NCI-H128 (cell line): ENCODE data around the gene APOL6.

ENCODE experiments used
- DNase-seq: peaks from one replicate; lab custom pipeline; 2025; ENCODE audit not compliant: unreplicated experiment; lab: John Stamatoyannopoulos, UW

APOL6 gene, protein sequence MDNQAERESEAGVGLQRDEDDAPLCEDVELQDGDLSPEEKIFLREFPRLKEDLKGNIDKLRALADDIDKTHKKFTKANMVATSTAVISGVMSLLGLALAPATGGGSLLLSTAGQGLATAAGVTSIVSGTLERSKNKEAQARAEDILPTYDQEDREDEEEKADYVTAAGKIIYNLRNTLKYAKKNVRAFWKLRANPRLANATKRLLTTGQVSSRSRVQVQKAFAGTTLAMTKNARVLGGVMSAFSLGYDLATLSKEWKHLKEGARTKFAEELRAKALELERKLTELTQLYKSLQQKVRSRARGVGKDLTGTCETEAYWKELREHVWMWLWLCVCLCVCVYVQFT

DNA sequence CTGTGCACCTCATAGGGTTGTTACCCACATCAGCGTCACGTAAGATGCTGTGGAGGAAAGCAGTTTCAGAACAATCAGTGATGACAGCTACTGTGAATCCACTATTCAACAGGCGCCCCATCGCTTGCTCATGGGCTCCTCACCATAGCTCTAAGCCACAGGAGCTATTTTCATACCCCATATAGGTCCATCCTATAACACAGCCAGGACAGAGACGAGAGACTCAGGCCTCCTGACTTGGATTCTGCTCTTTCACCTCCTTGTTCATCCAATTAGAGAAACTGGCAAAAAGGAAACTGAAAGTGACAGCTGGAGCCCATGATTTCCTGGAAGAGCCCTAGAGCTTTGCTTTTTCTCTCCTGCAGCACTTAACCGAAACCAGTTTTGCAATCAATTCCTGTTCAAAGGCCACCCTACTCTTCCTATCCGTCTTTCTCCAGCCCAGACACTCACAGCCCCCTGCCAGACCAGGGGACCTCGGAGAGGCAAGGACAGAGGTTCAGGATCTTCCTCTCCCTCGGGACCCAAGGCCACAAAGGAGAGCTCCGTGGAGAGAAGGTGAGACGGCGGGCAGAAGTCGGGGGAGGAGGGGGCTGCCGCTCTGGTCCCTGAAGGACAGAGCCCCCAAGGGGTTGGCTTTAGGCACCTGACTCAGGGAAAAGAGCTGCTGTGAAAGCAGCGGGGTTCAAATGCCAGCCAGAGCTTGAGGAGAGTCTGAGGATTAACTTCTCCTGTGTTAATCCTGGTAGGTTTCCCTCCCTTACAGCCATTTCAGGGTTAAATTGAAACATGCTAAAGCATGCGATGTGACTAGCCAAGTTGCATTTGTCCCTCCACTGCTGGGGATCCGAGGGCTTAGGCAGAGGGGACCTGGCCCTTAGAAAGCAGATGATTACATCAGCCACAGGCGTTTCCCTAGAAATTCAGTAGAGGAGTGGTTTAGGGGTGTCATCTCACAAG is at the start of gene APOL6:
APOL6 (plus strand) TSS at position 381 of the 960 bp plus-strand sequence. CDS start 7,980 bp downstream, outside the sequence.
- no peak for DNase-seq

DNA sequence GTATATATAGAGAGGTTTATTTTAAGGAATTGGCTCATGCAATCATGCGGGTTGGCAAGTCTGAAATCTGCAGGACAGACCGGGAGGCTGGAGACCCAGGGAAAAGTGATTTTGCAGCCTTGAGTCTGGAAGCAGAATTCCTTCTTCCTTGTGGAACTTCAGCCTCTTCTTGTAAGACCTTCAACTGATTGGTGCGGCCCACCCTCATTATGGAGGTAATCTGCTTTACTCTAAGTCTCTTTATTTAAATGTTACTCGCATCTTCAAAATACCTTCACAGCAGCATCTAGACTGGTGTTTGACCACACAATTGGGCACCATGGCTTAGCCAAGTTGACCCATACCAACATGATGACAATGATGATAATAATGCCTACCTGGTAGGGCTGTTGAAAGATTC is 48.9 kb upstream of the APOL6 start:
- no peak for DNase-seq

DNA sequence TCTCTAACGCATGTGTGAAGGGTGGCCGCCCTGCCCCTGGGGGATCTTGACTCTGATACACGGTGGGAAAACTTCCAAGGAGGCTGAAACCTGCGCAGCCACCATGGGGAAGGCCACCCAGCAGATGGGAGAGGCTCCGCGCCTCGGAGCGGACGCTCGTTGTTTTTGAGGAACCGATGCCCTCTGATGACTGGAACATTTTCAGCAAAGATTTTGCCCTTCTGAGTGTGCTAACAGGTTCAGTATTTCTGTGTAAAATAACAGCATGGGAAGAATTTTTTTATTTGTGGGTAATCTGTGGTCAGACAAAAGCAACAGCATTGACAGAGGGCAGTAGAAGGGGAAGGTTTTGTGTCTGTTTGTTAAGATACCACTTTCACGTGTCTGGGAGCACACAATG is 47.8 kb upstream of the APOL6 start:
- no peak for DNase-seq

DNA sequence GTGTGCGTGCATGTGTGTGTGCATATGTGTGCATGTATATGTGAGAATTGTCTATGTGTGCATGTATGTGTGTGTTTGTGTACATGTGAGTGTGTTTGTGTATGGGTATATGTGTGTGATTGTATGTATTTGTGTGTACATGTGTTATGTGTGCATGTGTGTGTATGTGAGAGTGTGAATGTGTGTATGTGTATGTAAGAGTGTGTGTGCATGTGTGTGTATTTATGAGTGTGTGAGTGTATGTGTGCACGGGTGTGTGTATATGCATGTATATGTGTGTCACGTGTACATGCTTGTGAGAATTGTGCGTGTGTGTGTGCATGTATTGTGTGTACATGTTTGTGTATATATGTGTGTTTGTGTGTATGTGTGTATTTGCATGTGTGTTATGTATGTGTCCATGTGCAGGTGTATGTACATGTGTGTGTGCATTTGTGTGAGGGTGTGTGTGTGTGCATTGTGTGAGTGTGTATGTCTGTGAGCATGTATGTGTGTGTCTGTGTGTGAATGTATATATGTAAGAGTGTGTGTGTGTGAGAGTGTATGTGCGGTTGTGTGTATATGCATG is 47.1 kb upstream of the APOL6 start:
- DNase-seq = no peak

DNA sequence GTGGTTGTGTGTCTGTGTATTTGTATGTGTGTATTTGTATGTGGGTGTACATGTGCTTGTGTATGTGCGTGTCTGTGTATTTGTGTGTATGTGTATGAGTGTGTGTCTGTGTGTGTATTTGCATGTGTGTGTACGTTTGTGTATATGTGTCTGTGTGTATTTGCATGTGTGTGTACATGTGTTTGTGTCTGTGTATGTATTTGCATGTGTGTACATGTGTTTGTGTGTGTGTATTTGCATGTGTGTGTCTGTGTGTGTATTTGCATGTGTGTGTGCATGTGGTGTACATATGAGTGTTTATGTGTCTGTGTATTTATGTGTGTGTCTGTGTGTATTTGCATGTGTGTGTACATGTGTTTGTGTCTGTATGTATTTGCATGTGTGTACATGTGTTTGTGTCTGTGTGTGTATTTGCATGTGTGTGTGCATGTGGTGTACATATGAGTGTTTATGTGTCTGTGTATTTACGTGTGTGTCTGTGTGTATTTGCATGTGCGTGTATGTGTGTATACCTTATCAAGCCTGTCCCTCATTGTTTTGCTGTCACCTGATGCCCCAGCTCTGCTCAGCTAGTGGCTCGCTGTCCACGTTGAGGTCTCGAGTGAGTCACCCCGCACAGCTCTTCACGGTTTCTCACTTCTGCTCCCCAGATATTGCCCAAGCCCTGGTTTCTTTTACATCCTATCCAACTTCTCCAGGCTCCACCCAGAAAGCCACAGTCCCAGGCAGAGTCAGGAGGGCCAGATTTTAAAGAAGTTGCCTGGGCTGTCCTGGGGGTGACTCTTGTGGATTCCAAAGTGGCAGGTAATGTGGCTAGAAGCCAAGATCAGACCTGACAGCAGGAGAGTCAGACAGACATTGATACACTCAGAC is 46.3 kb upstream of the APOL6 start:
- no peak for DNase-seq

DNA sequence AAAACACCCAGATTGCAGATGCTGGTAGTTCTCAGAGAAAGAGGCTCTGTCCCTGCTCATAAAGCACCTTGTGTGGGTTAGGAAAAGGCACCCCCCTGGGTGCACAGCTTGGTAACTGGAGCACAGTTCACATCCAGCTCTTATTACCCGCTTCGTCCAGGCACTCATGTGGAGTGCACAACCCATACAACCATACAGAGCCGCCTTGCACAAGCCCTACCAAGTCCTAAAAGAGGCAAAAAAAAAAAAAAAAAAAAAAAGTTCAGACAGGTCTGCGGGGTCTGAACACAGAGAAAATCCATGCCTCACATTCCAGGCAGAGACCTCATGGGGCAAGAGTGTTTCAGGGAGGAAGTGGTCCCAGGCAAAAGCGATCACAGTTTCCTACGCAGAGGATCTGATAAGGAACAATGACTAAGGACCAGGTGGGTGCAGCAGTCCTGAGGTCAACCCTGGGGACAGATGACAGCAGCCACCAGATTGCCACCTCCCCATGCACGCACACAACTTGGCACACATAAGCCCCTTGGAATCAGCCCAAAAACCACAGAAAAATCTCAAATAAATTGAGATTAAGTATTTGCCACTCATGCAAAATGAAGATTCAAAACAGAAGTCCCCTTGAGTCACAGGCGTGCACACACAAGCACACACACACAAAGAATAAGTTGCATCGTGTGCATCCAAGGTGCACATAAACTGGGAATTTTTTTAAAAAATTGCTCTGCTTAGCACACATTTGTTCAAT is 43.5 kb upstream of the APOL6 start:
- no peak for DNase-seq

DNA sequence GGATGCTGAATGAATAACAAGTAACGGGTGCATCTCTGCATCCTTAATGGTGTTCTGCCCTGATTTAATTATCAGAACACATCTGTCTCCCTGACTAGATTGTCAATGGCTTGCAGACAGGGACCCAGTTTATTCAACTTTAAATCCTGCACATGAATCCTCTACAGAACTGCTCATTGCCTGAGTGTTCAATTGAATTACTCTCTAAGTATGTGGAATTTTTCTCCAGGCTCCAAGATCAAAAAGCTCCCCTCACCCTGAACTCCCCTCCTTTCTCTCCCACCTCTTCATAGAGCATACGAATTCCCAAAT is 42.9 kb upstream of the APOL6 start:
- DNase-seq = no peak

DNA sequence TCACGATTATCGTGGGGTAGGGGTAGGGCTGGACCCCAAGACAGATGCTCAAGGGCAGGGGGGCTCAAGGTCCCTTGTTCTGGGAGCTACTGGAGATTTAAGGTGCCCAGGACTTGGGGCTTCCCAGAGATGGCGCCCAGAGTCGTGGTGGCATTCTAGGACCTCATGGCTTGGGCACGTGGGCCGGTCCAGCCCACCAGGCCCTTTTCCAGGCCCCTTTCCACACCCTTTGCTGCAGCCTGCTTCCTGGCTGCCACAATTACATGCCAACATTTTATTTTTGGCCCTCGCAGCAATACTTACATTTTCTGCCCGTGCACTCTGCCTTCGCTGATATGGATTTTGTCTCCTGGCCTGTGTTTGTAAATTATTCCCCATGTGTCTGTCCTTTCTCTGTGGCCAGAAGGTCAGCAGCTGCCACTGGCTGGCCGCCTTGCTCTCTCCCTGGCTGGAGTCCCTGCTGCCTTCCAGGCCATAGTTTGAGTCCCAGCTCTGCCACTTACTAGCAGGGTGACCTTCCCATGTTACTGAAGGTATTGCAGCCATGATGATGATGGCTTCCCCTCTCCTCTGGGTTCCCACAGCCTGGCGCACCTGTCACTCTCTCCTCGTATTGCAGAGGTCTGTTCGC is 42.3 kb upstream of the APOL6 start:
- DNase-seq = no peak

DNA sequence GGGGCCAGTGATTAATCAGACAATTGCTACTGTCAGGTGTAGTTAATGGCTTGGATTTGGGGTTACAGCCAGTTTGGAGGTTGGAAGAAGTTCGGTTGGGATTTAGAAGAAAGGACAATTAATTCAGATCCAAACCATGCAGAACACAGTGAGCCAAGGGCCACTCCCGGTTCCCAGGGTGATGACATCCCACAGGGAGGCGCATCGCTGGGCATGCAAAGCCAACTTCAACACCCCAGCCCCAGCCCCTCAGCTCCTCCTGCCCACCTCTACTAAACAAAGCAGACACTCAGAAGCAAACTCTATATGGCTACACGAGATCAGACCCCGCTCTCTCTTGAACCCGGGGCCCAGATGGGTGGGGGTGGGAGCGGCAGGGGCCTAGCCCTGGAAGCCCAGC is 41.3 kb upstream of the APOL6 start:
- DNase-seq = no peak

DNA sequence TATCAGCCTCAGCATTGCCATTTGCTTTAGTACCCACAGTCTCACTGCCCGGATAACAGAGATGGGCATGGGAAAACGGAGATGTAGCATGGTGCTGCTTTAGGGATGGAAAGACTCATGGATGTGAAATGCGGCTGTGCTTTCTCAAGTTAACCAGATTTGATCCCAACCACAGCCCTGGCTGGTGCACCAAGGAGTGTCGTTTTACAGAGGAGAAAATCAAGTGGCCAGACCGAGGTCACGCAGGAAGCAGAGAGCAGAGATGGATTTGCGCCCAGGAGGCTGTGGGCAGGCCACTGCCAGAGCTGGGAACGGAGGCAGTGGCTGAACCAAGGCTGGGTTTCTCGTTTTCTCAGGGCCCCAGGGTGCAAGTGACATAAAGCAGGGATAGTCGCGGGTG is 40.2 kb upstream of the APOL6 start:
- DNase-seq = no peak

DNA sequence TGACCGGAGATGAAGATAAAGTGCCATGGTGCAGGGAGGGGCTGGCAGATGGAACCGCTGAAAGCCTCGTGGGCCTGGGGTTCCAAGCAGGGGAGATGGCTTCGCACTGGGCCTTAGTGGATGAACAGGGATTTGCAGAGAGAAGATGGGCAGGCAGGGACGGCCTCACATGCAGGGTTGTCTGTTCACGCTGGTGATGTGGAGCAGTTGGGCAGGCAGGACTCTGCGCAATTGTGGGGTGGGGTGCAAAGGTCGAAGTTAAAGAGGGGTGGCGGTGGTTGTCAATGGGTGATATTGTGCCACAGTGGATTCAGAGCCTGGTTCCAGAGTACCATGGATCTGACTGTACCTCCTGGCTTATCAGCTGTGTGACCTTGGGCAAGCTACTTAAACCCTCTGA is 39.0 kb upstream of the APOL6 start:
- DNase-seq = no peak

DNA sequence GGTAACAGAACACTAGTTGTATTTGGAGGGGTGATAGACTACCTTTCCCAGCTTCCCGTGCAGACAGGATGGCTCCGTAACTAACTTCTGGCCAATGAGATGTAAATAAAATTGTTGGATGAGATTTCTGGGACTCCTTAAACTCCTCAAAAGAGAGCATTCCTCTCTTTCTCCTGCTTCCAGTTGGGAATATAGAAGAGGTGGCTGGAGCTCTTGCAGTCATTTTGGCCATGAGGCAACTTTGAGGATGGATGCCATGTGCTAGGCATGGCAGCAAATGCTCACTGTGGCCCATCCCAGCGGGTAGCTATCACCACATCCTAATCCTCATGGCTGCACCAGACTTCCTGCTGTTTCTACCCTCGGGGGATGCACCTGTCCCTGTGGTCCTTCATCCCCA is 38.5 kb upstream of the APOL6 start:
- DNase-seq = no peak

DNA sequence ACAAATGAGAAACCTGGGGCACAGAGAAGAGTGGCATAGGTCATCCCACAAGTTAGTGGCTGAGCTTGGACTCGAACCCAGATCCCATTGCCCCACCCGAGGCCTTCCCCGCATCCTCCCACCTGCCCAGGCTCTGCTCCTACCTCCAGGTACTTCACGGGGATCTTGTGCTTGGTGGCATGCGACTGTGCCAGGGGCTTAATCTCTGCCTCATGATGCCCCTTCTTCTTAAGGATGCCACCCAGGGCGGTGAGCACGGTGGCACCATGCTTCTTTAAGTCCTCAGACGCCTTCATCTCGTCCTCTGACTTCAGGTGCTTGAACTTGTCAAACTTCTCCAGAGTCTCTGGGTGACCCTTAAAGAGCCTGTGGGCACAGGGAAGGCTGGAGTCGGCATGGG is 37.5 kb upstream of the APOL6 start:
- no peak for DNase-seq

DNA sequence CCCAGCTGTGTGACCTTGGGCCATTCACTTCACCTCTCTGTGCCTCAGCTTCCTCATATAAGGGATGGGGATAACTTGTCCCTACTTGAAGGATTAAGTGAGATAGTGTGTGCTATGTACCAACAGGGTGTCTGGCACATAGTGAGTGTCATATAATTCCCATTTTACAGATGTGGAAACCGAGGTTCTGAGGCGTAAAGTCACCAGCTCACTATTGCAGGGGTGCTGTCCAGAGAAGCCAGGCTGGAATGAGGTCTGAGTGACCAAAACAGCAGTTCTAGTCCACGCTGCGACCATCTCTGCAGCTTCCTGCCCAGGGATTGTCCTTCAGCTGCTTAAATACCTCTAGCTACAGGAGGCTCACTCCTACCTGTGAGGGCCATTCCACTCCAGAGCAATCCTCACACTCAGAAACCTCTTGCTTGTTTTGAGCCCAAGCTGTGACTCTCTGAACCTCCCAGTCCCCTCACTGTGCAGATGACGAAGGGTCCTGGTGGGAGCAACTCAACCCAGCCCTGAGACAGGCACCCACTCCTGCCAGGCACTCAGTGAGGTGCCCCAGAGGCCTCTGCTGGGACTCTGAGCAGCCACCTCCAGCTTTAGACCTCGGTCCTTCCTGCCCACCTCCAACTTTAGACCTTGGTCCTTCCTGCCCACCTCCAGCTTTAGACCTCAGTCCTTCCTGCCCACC is 36.9 kb upstream of the APOL6 start:
- DNase-seq = no peak

DNA sequence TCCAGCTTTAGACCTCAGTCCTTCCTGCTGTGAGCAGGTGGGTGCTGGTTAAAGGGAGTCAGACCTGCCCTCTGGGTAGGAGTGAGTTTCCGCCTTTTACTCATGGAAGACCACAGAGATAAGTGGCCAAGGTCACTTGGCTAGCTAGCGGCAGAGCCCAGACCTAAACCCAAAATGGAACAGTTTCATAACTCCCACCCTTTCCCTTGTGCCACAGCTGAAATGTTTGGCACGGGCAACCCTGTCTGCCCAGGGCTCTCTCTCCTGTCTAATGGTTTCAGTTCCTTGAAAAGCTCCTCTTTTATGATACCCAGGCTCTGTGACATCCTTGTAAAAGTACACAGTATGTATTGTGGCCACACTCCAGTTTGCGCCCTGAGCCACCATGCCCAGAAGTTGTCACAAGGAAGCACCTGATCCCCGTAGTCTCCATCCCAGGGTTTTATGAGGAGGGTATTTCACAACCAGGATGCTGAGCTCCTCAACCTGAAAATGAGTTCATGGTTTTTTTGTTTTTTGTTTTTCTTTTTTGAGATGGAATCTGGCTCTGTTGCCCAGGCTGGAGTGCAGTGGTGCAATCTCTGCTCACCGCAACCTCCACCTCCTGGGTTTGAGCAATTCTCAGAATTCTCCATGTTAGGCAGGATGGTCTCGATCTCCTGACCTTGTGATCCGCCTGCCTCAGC is 36.2 kb upstream of the APOL6 start:
- no peak for DNase-seq

DNA sequence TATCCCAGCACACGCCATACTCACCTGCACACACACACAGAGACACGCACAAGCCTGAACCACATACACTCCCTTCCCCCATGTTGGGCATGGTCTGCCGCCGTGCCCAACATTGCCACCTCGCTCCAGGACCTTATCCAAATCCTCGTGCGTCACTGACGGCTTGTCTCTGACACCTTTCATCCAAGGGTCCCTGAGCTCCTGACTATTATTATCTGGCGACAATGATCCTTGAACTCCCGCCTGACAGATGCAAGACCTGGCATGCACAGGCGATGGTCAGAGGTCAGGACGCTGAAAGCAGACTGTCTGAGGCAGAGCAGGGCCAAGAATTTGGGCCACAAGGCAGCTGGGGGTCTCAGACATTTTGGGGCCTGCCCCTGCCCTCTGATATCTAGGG is 35.3 kb upstream of the APOL6 start:
- DNase-seq = no peak

DNA sequence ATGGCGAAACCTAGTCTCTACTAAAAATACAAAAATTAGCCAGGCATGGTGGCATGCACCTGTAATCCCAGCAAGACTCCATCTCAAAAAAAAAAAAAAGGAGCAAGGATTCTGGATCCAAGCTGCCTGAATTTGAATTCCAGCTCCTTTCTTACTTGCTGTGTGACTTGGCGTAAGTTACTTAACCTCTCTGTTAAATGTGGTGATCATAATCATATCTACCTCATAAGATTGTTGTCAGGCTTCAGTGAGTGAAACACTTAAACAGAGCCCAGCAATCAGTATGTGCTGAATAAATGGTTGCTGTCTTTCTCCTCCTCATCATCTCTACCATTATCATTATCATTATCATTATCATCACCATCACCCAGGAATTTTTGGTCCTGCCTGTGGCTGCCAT is 33.8 kb upstream of the APOL6 start:
- DNase-seq = no peak

DNA sequence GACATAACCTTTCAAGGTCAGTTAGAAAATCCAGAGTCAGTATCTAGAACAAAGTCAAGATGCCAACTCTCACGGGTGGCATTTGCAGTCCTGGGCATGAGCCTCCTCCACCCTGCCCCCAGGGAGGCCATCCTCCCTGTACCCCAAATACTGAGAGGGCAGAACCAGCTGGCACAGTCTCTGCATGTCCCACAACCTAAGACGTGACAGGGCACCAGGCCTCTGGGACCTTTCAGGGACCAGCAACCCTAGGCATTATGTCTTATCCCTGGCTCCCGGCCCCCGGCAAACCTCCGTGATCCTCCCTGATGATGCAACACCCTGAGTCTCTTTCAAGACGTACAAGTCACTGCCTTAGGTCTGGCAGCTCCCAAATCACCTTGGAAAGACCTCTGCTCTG is 33.1 kb upstream of the APOL6 start:
- DNase-seq = no peak

DNA sequence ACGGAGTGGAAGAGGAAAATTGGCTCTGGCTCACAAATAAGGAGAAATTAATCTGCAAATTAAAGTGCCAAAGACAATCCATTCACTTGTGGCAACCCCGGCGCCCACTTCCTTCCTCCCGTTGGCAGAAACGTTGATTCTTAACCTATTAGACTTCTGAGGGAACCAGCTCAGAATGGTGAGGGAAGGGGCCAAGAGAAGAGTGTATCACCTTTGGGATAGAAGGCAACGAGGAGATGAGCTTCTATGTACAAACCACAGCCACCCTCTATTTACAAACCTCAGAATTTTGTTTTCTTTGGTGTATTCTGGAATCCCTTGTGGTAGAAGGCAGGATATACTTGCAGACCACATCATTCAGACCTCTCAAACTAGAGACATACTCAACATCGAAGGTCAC is 32.2 kb upstream of the APOL6 start:
- no peak for DNase-seq
